ENCODE measurements around the gene MAPK13.
"Not testable (repeated sequence)": the region's sequence is repeated elsewhere in the genome, so short reads cannot be mapped to it uniquely, and the experiment has no call there.

Gene MAPK13

GRCh38 chr6:36128073-36128472, 2.2 kb upstream of the MAPK13 start:
- H3K4me3 ChIP-seq (ENCODE audit: severe bottlenecking), result no peak overlapping the region
- ATAC-seq (ENCODE audit: low read depth) (no peak), DNase-seq (ENCODE audit: low spot score) (no peak)
- peaks cover 16% of the 10 kb centered on the region for H3K36me3 ChIP-seq (ENCODE audit: low read depth)
- H3K9me3 ChIP-seq (ENCODE audit: severe bottlenecking), result no peaks in the 10 kb centered on the region
- no peak for TF ChIP-seq CTCF (IDR thresholded peaks at IDR 0.05; ENCODE audit: poor library complexity, severe bottlenecking)
- H3K27me3 ChIP-seq (ENCODE audit: insufficient read depth, poor library complexity, severe bottlenecking), result no peaks in the 10 kb centered on the region
- H3K4me1 ChIP-seq (ENCODE audit: insufficient read depth, poor library complexity, severe bottlenecking), result peaks cover 38% of the 10 kb centered on the region
- peak overlapping the region; percentile 93 for H3K27ac ChIP-seq (ENCODE audit: poor library complexity, severe bottlenecking)

GRCh38 chr6:36128793-36129192, 1.5 kb upstream of the MAPK13 start:
- Histone ChIP-seq H3K4me3 (ENCODE audit: severe bottlenecking) (no peak overlapping the region), H3K4me1 (ENCODE audit: insufficient read depth, poor library complexity, severe bottlenecking) (peaks cover 38% of the 10 kb centered on the region), H3K36me3 (ENCODE audit: low read depth) (peaks cover 24% of the 10 kb centered on the region), H3K27me3 (ENCODE audit: insufficient read depth, poor library complexity, severe bottlenecking) (no peaks in the 10 kb centered on the region), H3K27ac (ENCODE audit: poor library complexity, severe bottlenecking) (peak overlapping the region; percentile 93), H3K9me3 (ENCODE audit: severe bottlenecking) (no peaks in the 10 kb centered on the region)
- TF ChIP-seq CTCF (IDR thresholded peaks at IDR 0.05; ENCODE audit: poor library complexity, severe bottlenecking), result no peak
- DNase-seq (ENCODE audit: low spot score), result no peak
- ATAC-seq (ENCODE audit: low read depth), result no peak

DNA sequence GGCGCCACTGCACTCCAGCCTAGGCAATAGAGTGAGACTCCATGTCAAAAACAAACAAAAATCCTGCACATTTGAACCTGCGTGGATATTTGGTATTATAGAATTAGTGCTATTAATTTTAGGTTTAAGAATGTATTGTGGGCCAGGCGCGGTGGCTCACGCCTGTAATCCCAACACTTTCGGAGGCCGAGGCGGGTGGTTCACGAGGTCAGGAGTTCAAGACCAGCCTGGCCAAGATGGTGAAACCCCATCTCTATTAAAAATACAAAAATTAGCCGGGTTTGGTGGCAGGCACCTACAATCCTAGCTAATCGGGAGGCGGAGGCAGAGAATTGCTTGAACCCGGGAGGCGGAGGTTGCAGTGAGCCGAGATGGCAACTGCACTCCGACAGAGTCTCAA, 979 bp upstream of the MAPK13 start:
- H3K27me3 ChIP-seq (ENCODE audit: insufficient read depth, poor library complexity, severe bottlenecking); H3K4me3 ChIP-seq (ENCODE audit: severe bottlenecking); H3K9me3 ChIP-seq (ENCODE audit: severe bottlenecking); ATAC-seq (ENCODE audit: low read depth); DNase-seq (ENCODE audit: low spot score): not testable (repeated sequence)
- Histone ChIP-seq H3K27ac (ENCODE audit: poor library complexity, severe bottlenecking) (peak overlapping the region; percentile 93), H3K36me3 (ENCODE audit: low read depth) (peaks cover 29% of the 10 kb centered on the region), H3K4me1 (ENCODE audit: insufficient read depth, poor library complexity, severe bottlenecking) (peaks cover 38% of the 10 kb centered on the region)

- peak; percentile 29 for TF ChIP-seq CTCF (IDR thresholded peaks at IDR 0.05; ENCODE audit: poor library complexity, severe bottlenecking)
- H3K27me3 ChIP-seq (ENCODE audit: insufficient read depth, poor library complexity, severe bottlenecking), result no peaks in the 10 kb centered on the region
- DNase-seq (ENCODE audit: low spot score), result no peak
- H3K4me3 ChIP-seq (ENCODE audit: severe bottlenecking), result peak overlapping the region; percentile 51
- H3K9me3 ChIP-seq (ENCODE audit: severe bottlenecking), result no peaks in the 10 kb centered on the region
- ATAC-seq (ENCODE audit: low read depth), result peak; percentile 42
- peaks cover 38% of the 10 kb centered on the region for H3K4me1 ChIP-seq (ENCODE audit: insufficient read depth, poor library complexity, severe bottlenecking)
- H3K27ac ChIP-seq (ENCODE audit: poor library complexity, severe bottlenecking), result peak overlapping the region; percentile 93
- peaks cover 45% of the 10 kb centered on the region for H3K36me3 ChIP-seq (ENCODE audit: low read depth)
These were observed 576 bp downstream of the MAPK13 start for GRCh38 chr6:36130667-36131510.

- no peak for TF ChIP-seq CTCF (IDR thresholded peaks at IDR 0.05; ENCODE audit: poor library complexity, severe bottlenecking)
- H3K9me3 ChIP-seq (ENCODE audit: severe bottlenecking), result no peaks in the 10 kb centered on the region
- H3K27me3 ChIP-seq (ENCODE audit: insufficient read depth, poor library complexity, severe bottlenecking), result no peaks in the 10 kb centered on the region
- peak overlapping the region; percentile 51 for H3K4me3 ChIP-seq (ENCODE audit: severe bottlenecking)
- DNase-seq (ENCODE audit: low spot score), result no peak
- peaks cover 35% of the 10 kb centered on the region for H3K4me1 ChIP-seq (ENCODE audit: insufficient read depth, poor library complexity, severe bottlenecking)
- peak overlapping the region; percentile 93 for H3K27ac ChIP-seq (ENCODE audit: poor library complexity, severe bottlenecking)
- peaks cover 52% of the 10 kb centered on the region for H3K36me3 ChIP-seq (ENCODE audit: low read depth)
- peak; percentile 7 for ATAC-seq (ENCODE audit: low read depth)
These were observed 1.4 kb downstream of the MAPK13 start for GRCh38 chr6:36131511-36132245.

All from RWPE2 (cell line).